ENCODE results near the gene CGNL1.

Gene CGNL1

DNA sequence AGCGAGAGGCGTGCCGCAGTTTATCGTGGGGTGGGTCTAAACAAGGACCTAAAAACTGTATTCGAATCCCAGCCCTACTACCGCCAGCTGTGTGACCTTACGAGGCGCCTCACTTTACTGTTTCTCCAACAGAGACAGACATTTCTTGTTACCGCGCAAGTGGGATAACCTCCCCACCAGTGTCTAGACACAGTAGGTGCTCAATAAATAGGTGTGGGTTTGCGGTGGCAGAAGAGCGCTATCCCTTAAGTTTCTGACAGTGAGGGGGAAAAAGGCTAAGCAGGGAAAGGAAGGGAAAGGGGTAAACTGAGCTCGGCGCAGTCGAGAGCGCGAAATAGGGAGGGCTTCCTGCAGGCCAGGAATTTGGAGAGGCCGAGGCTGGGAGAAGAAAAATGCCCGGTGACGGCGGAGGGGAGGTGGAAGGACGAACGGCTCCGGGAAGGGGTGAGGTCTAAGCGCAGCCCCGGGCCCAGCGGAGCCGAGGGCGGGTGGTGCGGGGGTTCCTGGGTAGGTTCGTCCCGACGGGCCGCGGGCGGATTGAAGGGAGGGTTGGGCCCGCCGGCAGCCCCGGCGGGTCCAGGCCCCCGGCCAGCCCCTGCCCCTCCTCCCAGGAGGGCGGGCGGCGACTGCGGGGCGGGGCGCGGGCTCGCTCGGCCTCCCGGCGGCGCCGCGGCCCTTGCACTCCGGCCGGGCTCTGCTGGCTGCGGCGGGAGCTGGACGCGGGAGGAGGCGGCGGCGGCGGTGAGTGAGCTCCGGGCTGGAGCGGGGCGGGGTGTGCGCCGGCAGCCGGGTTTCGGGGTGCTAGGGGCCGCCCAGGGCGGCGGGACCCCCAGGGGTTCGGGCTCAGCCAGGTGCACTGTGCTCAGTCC lies at the start of gene CGNL1:
TSS of gene CGNL1 (plus strand) at position 679 of the 869 bp plus-strand sequence. CDS start 61,495 bp downstream, outside the sequence.
- DNase-seq (ENCODE audit: low read depth in 2 of 2, low spot score in 1 of 2), result no peak

DNA sequence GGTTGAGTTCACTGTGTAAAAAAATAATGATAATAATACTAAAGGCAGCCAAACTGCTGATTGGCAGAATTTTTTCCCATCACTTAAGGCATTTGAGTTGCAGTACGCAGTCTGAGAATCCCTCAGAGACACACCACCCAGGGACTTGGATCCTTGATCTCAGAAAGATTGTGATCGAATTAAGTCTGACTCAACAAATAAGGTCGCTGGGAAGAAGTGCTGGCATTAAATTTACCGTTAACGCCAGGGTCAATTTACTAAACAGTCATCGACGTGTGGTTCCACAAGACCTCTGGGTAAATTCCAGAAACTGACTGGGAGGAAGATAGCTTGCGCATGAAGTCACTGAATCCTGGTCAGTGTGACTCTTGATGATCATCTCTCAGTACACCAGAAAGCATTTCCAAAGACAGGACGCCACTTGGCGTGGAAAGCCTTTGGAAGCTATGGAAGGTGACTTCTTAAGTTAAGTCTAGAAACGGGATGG lies 48.3 kb upstream of the CGNL1 start:
- no peak for DNase-seq (ENCODE audit: low read depth in 2 of 2, low spot score in 1 of 2)

GRCh38 chr15:57328479-57328878 lies 47.8 kb upstream of the CGNL1 start:
- DNase-seq (ENCODE audit: low read depth in 2 of 2, low spot score in 1 of 2), result no peak

- no peak for DNase-seq (ENCODE audit: low read depth in 2 of 2, low spot score in 1 of 2)
Observed at GRCh38 chr15:57328897-57329296, 47.4 kb upstream of the CGNL1 start.

DNA sequence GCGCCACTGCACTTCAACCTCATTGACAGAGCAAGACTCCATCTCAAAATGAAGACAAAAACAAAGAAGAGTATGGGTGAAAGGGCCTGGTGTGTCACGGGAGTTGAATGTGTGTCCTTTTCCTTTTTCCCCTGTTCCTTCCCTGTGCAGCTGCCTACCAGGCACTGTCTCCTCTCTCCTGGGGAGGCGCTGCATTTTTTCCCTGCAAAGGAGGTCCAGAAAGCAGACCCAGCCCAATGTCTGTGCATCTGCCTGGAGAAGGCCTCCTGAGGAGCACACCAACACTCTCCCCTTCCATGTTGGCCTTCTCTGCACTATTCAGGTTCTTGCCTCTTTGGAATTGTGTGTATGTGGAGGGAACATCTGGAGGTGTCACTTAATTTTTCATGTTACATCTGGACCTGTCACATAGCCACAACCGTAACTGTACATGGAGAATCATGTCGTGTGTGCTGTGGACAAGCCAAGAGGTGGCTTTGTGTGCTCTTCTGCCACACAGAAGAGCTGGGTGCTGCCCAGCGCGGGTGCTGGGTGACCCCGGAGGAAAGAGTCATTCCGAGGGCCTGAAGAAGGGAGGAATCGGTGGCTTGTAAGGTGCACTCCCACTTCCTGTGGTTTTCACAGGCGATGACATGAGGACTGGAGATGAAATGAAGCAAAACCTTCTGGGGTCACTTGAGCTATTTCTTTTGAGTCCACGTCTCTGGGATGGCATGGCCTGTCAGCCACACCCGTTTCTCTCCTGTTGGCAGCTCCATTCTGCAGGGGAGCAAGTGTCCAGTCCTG lies 46.5 kb upstream of the CGNL1 start:
- no peak for DNase-seq (ENCODE audit: low read depth in 2 of 2, low spot score in 1 of 2)

DNA sequence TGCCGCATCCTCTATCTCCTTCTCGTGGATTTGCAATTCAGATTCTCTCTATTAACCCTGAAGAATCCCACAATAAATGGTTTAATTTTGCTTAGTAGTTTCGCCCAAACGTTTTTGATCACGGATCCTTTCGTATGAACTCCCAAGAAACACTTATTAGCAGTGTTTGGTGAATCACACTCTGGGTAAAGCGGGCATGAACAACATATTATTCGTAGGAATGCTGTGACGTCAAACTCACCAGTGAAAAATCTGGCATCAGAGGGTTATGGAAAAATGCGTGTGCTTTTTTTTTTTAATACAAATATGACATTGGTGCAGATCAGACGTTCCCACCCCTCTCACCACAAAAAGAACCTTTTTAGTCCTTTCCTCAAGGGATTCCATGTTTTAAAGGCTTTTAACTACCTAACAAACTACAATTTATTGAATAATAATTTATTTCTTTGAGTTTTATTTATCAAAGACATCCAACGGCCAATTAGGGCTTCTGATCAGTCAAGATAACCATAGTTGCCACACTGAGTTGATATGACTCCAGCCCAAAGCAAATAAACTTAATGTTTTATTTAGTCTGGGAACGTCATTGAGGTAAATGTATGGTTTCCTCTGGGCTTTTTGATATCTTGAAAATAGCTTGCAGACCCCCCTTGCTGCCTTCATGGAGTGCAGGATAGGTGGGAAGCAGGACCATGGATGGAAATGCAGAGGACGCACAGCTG lies 45.5 kb upstream of the CGNL1 start:
- DNase-seq (ENCODE audit: low read depth in 2 of 2, low spot score in 1 of 2), result no peak

DNA sequence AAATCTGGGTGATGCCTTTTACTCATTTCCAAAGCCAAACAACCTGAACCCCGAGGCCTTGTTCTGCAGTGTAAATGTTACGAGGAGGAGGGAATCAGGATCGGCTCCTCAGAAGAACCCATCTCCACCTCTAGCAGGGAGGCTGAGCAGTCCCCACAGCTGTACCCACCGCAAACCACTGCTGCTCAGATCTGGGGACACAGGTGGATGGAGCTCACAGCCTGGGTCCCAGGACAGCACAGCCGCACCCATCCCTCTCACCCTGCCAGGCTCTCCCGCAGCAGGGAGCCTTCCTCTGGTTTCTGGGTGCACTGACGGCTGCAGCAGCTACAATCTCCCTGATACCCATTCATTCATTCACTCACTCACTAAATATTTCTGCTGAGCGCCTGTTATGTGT lies 44.0 kb upstream of the CGNL1 start:
- DNase-seq (ENCODE audit: low read depth in 2 of 2, low spot score in 1 of 2), result no peak

DNA sequence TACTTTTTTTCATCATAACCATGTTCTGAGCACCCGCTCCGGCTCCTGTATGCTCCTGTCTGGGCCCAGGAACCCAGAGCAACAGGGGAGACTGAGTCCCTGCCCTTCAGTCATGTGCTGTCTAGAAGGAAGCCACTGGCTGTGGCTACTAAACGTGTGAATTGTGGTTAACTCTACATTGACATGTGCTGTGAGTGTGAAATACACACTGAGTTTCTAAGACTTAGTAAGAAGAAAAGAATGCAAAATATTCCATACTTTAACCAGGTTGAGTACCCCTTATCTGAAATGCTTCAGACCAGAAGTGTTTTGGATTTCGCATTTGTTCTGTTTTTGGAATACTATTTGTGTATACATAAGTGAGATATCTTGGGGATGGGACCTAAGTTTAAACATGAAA lies 42.8 kb upstream of the CGNL1 start:
- no peak for DNase-seq (ENCODE audit: low read depth in 2 of 2, low spot score in 1 of 2)

DNA sequence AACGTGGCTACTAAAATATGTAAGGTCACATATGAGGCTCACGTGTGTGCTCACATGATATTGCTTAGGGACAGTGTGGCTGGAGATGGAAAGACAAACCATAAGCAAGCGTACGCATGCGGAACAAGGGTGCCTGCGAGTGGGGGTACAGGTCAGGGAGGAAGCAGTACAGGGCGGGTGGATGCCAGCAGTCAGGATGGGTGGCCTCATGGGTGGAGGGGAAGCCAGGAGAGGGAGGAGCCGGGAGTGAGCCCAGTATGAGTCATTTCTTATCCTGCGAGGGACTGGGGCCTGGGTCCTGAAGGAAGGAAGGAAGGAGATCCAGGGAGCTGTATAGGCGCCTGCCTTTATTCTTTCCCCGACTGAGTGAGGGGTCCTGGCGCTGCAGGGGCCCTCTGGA lies 42.0 kb upstream of the CGNL1 start:
- DNase-seq (ENCODE audit: low read depth in 2 of 2, low spot score in 1 of 2), result no peak

- no peak for DNase-seq (ENCODE audit: low read depth in 2 of 2, low spot score in 1 of 2)
Observed at GRCh38 chr15:57335293-57335715, 41.0 kb upstream of the CGNL1 start.

DNA sequence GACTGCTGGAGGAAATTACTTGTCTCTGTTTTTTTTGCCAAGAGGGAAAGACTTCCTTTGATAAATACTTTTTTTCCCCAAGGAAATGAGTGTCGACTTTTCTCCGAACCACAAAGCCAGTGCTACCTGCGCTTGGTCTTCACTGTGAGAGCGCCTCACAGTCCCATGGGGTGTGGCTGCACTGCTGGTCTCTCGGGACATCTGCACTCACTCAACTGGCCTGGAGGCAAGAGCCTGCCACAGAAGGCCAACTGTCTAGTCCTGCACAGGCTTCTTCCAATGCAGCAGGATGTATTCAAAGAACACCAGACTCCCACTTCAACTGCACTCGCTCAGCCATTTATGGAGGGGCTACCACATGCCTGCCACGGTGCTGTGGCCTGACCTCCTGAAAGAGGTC lies 40.6 kb upstream of the CGNL1 start:
- DNase-seq (ENCODE audit: low read depth in 2 of 2, low spot score in 1 of 2), result no peak

DNA sequence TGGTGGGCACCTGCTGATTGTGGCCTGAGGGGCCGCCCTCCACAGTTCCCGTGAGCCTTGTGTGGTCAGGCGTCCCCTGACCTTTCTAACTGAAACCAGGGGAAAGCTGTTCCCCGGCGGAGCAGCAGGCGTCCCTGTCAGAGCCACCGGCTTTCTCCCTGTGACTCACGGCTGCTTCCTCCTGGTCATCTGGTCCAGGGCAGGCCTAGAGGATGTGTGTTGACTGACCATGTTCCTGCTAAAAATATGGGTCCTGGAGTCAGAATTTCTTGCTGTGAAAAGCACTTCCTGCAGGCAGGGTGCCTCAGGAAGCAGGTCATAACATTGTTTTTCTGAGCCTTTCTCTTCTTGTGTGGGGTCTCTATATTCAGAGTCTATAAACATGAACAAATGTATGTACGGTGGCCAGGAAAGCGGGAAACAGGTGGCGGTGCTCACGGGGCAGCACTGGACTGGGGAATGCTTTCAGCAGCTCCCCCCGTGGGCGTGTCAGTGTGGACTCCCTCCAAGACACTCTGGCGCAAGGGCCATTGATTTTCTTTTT lies 38.4 kb upstream of the CGNL1 start:
- no peak for DNase-seq (ENCODE audit: low read depth in 2 of 2, low spot score in 1 of 2)

- DNase-seq (ENCODE audit: low read depth in 2 of 2, low spot score in 1 of 2), result no peak
Observed at GRCh38 chr15:57339321-57339720, 37.0 kb upstream of the CGNL1 start.

GRCh38 chr15:57340682-57341259 lies 35.5 kb upstream of the CGNL1 start:
- no peak for DNase-seq (ENCODE audit: low read depth in 2 of 2, low spot score in 1 of 2)

DNA sequence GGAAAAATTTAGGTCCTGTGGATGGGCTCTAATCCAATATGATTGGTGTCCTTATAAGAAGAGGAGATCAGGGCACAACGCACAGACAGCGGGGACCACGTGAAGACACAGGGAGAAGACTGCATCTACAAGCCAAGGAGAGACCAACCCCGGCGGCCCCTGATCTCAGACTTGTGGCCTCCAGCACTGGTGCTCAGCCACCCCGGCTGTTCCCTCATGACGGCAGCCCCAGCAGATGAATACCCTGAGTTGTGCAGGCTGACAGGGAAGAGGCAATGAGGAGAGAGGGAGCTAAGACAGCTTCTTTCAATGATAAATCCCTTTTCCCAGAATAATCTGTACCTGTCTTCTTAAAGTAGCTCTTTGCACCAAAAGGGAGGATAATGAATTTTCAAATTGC lies 33.3 kb upstream of the CGNL1 start:
- DNase-seq (ENCODE audit: low read depth in 2 of 2, low spot score in 1 of 2), result no peak

- no peak for DNase-seq (ENCODE audit: low read depth in 2 of 2, low spot score in 1 of 2)
Observed at GRCh38 chr15:57343498-57343897, 32.8 kb upstream of the CGNL1 start.

GRCh38 chr15:57344282-57344681 lies 32.0 kb upstream of the CGNL1 start:
- DNase-seq (ENCODE audit: low read depth in 2 of 2, low spot score in 1 of 2), result no peak

DNA sequence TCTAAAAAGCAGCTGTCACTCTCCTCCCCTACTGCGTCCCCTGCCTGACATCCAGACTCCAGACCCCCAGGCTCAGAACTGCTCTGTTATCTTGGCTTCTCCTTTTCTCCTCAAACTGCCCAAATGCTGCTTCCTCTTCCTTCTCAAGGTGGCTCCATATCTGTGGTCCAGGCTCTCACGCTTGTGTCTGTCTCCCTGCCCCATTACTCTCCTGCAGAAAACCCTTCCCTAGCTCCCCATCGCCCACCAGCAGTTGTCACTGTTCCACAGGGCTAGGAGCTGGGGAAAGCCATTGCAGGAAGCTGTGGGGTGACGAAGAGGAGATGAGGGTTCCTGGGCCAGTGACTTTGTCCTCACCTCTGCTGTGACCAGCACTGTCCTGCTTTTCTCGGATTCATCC lies 30.7 kb upstream of the CGNL1 start:
- DNase-seq (ENCODE audit: low read depth in 2 of 2, low spot score in 1 of 2), result no peak

DNA sequence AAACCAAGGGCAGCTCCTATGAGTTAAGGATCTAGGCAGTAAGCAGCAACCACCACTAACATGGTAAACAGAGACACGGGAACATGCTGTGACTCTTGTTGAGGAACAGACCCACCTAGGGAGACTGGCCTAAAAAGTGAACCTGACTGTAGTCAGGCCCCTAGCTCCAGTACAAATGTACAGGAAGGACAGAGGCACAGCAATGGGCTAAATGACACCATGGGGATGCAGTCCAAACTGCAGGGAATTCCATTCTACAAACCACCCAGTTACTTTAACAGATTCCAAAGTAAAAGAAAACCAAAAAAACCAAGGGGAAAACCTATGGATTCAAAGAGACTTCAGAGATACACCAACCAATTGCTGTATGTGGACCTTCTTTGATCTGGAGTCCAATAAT lies 28.2 kb upstream of the CGNL1 start:
- DNase-seq (ENCODE audit: low read depth in 2 of 2, low spot score in 1 of 2), result no peak

GRCh38 chr15:57352535-57353316 lies 23.6 kb upstream of the CGNL1 start:
- DNase-seq (ENCODE audit: low read depth in 2 of 2, low spot score in 1 of 2), result no peak
